Measurements from ENCODE around the gene CDC5L.

GRCh38 chr6:44363377-44363926 lies 24.1 kb upstream of the CDC5L start:
- TF ChIP-seq ZNF660 (CRISPR knock-in tag; IDR thresholded peaks at IDR 0.05; ENCODE audit: borderline replicate concordance, low read depth): no peak
- no peak for TF ChIP-seq CEBPB (IDR thresholded peaks at IDR 0.05; ENCODE audit: borderline replicate concordance, low read depth, low read length)
- TF ChIP-seq, protein P1, sequence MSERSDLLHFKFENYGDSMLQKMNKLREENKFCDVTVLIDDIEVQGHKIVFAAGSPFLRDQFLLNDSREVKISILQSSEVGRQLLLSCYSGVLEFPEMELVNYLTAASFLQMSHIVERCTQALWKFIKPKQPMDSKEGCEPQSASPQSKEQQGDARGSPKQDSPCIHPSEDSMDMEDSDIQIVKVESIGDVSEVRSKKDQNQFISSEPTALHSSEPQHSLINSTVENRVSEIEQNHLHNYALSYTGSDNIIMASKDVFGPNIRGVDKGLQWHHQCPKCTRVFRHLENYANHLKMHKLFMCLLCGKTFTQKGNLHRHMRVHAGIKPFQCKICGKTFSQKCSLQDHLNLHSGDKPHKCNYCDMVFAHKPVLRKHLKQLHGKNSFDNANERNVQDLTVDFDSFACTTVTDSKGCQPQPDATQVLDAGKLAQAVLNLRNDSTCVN (CRISPR knock-in tag; IDR thresholded peaks at IDR 0.05; ENCODE audit: borderline replicate concordance): no peak
- TF ChIP-seq, protein P2, sequence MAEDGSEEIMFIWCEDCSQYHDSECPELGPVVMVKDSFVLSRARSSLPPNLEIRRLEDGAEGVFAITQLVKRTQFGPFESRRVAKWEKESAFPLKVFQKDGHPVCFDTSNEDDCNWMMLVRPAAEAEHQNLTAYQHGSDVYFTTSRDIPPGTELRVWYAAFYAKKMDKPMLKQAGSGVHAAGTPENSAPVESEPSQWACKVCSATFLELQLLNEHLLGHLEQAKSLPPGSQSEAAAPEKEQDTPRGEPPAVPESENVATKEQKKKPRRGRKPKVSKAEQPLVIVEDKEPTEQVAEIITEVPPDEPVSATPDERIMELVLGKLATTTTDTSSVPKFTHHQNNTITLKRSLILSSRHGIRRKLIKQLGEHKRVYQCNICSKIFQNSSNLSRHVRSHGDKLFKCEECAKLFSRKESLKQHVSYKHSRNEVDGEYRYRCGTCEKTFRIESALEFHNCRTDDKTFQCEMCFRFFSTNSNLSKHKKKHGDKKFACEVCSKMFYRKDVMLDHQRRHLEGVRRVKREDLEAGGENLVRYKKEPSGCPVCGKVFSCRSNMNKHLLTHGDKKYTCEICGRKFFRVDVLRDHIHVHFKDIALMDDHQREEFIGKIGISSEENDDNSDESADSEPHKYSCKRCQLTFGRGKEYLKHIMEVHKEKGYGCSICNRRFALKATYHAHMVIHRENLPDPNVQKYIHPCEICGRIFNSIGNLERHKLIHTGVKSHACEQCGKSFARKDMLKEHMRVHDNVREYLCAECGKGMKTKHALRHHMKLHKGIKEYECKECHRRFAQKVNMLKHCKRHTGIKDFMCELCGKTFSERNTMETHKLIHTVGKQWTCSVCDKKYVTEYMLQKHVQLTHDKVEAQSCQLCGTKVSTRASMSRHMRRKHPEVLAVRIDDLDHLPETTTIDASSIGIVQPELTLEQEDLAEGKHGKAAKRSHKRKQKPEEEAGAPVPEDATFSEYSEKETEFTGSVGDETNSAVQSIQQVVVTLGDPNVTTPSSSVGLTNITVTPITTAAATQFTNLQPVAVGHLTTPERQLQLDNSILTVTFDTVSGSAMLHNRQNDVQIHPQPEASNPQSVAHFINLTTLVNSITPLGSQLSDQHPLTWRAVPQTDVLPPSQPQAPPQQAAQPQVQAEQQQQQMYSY (CRISPR knock-in tag; IDR thresholded peaks at IDR 0.05): no peak
